ENCODE data around the gene STAG3.
"Not testable (repeated sequence)": the region's sequence is repeated elsewhere in the genome, so short reads cannot be mapped to it uniquely, and the experiment has no call there.

STAG3 gene

DNA sequence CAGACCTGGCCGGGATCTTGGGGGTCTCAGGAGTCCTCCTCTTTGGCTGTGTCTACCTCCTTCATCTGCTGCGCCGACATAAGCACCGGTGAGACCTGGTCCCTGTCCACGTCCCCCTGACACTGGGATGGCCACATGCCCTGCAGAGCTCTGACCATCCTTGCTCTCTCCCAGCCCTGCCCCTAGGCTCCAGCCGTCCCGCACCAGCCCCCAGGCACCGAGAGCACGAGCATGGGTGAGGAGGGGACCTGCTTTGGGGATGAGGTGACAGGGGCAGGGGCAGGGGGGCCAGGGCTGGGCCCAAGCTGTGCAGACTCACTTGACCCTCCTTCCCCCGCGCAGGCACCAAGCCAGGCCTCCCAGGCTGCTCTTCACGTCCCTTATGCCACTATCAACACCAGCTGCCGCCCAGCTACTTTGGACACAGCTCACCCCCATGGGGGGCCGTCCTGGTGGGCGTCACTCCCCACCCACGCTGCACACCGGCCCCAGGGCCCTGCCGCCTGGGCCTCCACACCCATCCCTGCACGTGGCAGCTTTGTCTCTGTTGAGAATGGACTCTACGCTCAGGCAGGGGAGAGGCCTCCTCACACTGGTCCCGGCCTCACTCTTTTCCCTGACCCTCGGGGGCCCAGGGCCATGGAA lies 43.0 kb downstream of the STAG3 start:
- Mint-ChIP-seq H3K4me1 (peaks cover 10% of the 10 kb centered on the region), H3K27me3 (ENCODE audit: low read depth, poor library complexity) (peaks cover 3% of the 10 kb centered on the region), H3K36me3 (ENCODE audit: low read depth) (peaks cover 4% of the 10 kb centered on the region), H3K9me3 (no peaks in the 10 kb centered on the region), H3K4me3 (no peak overlapping the region), H3K27ac (no peak overlapping the region)
- DNase-seq = no peak
- TF ChIP-seq CTCF (IDR thresholded peaks at IDR 0.05) = no peak

GRCh38 chr7:100221231-100221718 lies 43.6 kb downstream of the STAG3 start:
- Mint-ChIP-seq H3K4me3 (no peak overlapping the region), H3K4me1 (peaks cover 10% of the 10 kb centered on the region), H3K36me3 (ENCODE audit: low read depth) (peaks cover 4% of the 10 kb centered on the region), H3K9me3 (no peaks in the 10 kb centered on the region), H3K27ac (no peak overlapping the region), H3K27me3 (ENCODE audit: low read depth, poor library complexity) (peaks cover 3% of the 10 kb centered on the region)
- no peak for DNase-seq
- no peak for TF ChIP-seq CTCF (IDR thresholded peaks at IDR 0.05)

GRCh38 chr7:100221767-100222444 lies 44.2 kb downstream of the STAG3 start:
- Mint-ChIP-seq H3K27me3 (ENCODE audit: low read depth, poor library complexity) (no peaks in the 10 kb centered on the region), H3K4me1 (peaks cover 16% of the 10 kb centered on the region), H3K36me3 (ENCODE audit: low read depth) (peaks cover 4% of the 10 kb centered on the region), H3K27ac (no peak overlapping the region), H3K9me3 (no peaks in the 10 kb centered on the region), H3K4me3 (no peak overlapping the region)
- no peak for TF ChIP-seq CTCF (IDR thresholded peaks at IDR 0.05)
- DNase-seq = no peak

DNA sequence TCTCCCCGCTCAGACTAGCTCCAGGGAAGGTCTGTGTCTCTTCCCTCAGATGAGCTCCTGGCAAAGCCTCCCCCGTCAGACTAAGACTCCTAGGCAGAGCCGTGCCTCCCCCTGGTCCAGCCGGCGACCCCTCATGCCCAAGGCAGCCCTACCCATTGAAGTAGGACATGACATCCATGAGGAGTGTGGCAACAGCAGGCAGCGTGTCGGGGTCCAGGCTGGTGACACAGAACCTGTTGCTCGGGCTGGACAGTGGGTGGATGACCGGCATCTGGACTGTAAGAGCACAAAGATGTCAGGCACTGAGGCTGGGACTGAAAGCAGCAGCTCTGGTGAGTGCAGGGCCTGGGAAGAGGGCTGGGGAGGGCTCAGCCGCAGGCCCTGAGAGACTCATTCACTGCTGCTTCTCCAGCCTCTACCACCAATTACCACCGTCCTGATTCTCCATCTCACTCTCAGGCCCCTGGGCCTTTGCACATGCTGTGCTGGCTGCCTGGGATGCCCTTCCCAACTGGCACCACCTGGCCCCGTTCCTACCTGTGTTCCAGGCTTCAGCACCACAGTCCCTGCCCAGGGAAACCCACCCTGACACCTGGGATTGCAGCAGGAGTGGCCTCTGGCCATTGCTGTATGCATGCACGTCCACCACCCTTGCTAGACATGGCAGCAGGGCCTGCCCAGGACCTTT lies 44.9 kb downstream of the STAG3 start:
- no peak for DNase-seq
- Mint-ChIP-seq H3K36me3 (ENCODE audit: low read depth) (peaks cover 4% of the 10 kb centered on the region), H3K27ac (no peak overlapping the region), H3K4me1 (peaks cover 11% of the 10 kb centered on the region), H3K9me3 (no peaks in the 10 kb centered on the region), H3K4me3 (no peak overlapping the region), H3K27me3 (ENCODE audit: low read depth, poor library complexity) (no peaks in the 10 kb centered on the region)
- TF ChIP-seq CTCF (IDR thresholded peaks at IDR 0.05) = no peak

DNA sequence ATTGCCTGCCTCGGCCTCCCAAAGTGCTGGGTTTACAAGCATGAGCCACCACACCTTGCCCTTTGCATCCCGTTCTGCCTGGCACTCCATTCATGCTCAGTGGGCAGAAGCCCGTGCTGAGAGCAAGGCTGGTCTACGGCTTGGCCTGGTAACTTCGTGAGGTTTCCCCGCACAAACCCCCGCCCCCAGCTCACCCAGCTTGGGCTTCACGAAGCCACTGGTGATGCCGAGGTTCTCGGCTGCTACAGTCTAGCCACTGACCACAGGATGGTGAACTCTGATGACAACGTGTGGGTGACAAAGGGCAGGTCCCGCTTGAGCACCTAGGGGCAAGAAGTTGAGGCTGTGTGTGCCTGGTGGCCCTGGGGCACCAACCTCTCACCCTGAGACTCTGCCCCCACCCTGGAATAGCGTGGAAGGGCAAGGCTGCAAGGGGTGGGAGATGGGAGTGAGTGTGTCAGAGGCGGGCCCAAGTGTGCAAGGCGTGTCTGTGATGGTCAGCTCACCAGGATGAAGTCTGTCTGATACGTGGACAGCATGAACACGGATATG lies 45.7 kb downstream of the STAG3 start:
- H3K27ac Mint-ChIP-seq; DNase-seq; H3K36me3 Mint-ChIP-seq (ENCODE audit: low read depth); H3K4me1 Mint-ChIP-seq; H3K9me3 Mint-ChIP-seq; H3K27me3 Mint-ChIP-seq (ENCODE audit: low read depth, poor library complexity); H3K4me3 Mint-ChIP-seq: not testable (repeated sequence)

DNA sequence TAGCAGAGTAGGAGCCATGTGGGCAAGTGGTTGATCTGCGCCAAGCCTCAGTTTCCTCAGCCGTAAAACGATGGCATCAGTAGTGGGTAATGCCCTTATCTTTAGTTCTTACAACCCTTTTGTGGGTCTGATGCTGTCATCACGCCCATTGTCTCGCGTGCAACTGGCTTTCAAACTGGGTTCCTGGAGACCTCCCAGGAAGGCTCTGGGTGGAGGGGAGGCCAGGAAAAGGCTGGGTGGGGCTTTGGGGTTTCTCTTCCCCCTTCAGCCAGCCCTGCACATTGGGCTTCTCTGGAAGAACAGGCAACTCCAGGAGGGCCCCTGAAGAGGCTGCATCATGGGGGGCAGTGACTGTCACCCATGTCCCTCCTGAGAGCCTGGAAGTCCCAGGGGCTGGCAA lies 47.2 kb downstream of the STAG3 start:
- not testable (repeated sequence) for H3K27ac Mint-ChIP-seq; H3K9me3 Mint-ChIP-seq; H3K27me3 Mint-ChIP-seq (ENCODE audit: low read depth, poor library complexity); H3K36me3 Mint-ChIP-seq (ENCODE audit: low read depth); H3K4me1 Mint-ChIP-seq; DNase-seq; H3K4me3 Mint-ChIP-seq

- H3K27ac Mint-ChIP-seq = peak overlapping the region; percentile 44
- not testable (repeated sequence) for H3K9me3 Mint-ChIP-seq
Measured at GRCh38 chr7:100234660-100235317, 57.1 kb downstream of the STAG3 start.

DNA sequence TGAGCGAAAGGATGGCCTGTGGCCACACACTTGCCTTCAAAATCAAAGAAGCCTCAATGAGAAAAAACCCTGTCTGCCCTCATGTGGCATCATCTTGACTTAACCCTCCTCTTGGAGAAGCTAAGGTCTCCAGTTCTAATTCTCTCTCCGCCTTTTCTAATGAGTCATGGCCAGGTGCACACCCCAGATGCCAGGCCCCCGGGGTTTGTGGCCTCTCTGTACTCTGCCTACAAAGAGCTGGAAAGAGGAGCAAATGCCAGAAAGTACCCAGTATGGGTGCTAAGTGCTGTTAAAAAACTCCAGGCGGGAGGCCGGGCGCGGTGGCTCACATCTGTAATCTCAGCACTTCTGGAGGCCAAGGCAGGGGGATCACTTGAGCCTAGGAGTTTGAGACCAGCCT lies 62.3 kb downstream of the STAG3 start:
- H3K4me3 Mint-ChIP-seq; H3K27ac Mint-ChIP-seq; DNase-seq; H3K27me3 Mint-ChIP-seq (ENCODE audit: low read depth, poor library complexity); H3K9me3 Mint-ChIP-seq: not testable (repeated sequence)
- H3K36me3 Mint-ChIP-seq (ENCODE audit: low read depth) = peaks cover 28% of the 10 kb centered on the region
- H3K4me1 Mint-ChIP-seq = peaks cover 40% of the 10 kb centered on the region

More at GRCh38 chr7:100234660-100235317, 57.1 kb downstream of the STAG3 start:
- not testable (repeated sequence) for DNase-seq; H3K27me3 Mint-ChIP-seq (ENCODE audit: low read depth, poor library complexity); H3K4me3 Mint-ChIP-seq
- peaks cover 43% of the 10 kb centered on the region for H3K36me3 Mint-ChIP-seq (ENCODE audit: low read depth)
- peaks cover 43% of the 10 kb centered on the region for H3K4me1 Mint-ChIP-seq

GRCh38 chr7:100243385-100243784 lies 65.7 kb downstream of the STAG3 start:
- not testable (repeated sequence) for H3K9me3 Mint-ChIP-seq; H3K4me3 Mint-ChIP-seq; H3K27me3 Mint-ChIP-seq (ENCODE audit: low read depth, poor library complexity); DNase-seq
- H3K4me1 Mint-ChIP-seq = peaks cover 47% of the 10 kb centered on the region
- H3K36me3 Mint-ChIP-seq (ENCODE audit: low read depth) = peaks cover 20% of the 10 kb centered on the region
- H3K27ac Mint-ChIP-seq = peak overlapping the region; percentile 85

Measured in nephron progenitor cell (in vitro differentiated cells).